Activated CD8-positive, alpha-beta memory T cell treated with anti-CD3 and anti-CD28 coated beads for 24 hours (primary cell): ENCODE measurements around the gene MADD.

Experiments used
- DNase-seq: peaks from one replicate; pipeline ENCODE4 v3.0.0-alpha.2; 2020

The MADD gene

GRCh38 chr11:47342036-47342803 lies 72.3 kb downstream of the MADD start:
- DNase-seq, result no peak

- DNase-seq, result no peak
These were observed 72.9 kb downstream of the MADD start for GRCh38 chr11:47342854-47343253.

- no peak for DNase-seq
These were observed 76.1 kb downstream of the MADD start for GRCh38 chr11:47345890-47346563.

GRCh38 chr11:47347137-47347536 lies 77.2 kb downstream of the MADD start:
- no peak for DNase-seq

GRCh38 chr11:47348131-47348802 lies 78.3 kb downstream of the MADD start:
- no peak for DNase-seq

- DNase-seq, result no peak
These were observed 78.9 kb downstream of the MADD start for GRCh38 chr11:47348859-47349258.

GRCh38 chr11:47349521-47350095 lies 79.7 kb downstream of the MADD start:
- no peak for DNase-seq

- DNase-seq, result no peak
These were observed 80.4 kb downstream of the MADD start for GRCh38 chr11:47350315-47350714.

- DNase-seq, result no peak
These were observed 81.5 kb downstream of the MADD start for GRCh38 chr11:47351156-47352126.

- DNase-seq, result no peak
These were observed 82.6 kb downstream of the MADD start, which contains the start of gene MYBPC3 for GRCh38 chr11:47352556-47352955. Gene MYBPC3, minus strand, starts transcription at chr11:47352702. Its CDS starts 55 bp downstream, at chr11:47352647.

- DNase-seq, result no peak
These were observed 84.2 kb downstream of the MADD start for GRCh38 chr11:47353978-47354774.

GRCh38 chr11:47354913-47355282 lies 85.0 kb downstream of the MADD start:
- no peak for DNase-seq

- DNase-seq, result no peak
These were observed 85.6 kb downstream of the MADD start for GRCh38 chr11:47355283-47356128.

- DNase-seq, result no peak
These were observed 86.4 kb downstream of the MADD start for GRCh38 chr11:47356129-47356997.

GRCh38 chr11:47356998-47357329 lies 87.0 kb downstream of the MADD start:
- no peak for DNase-seq

GRCh38 chr11:47357985-47358730 lies 88.2 kb downstream of the MADD start:
- DNase-seq, result no peak

GRCh38 chr11:47358731-47359051 lies 88.8 kb downstream of the MADD start:
- DNase-seq, result no peak

GRCh38 chr11:47359162-47359561 lies 89.2 kb downstream of the MADD start:
- DNase-seq, result no peak

GRCh38 chr11:47359586-47359985 lies 89.7 kb downstream of the MADD start:
- DNase-seq, result no peak
